Measurements from ENCODE around the gene RAB3A.

GRCh38 chr19:18208098-18208951 is 4.5 kb upstream of the RAB3A start:
- TF ChIP-seq CTCF (IDR thresholded peaks at IDR 0.05; ENCODE audit: insufficient read depth, low read length, poor library complexity, severe bottlenecking): peak; percentile 63
- TF ChIP-seq EZH2phosphoT487 (conservative IDR thresholded peaks at IDR 0.05; ENCODE audit: low read length): no peak
